Pancreas (tissue), 10 donors: Measurements from ENCODE around the gene TP53TG5. TPM values are rescaled to one million over a fixed set of nuclear protein-coding genes. Genes with fewer than 3 reads are reported as not detected.

Experiments used
- ATAC-seq, 4 donors: fragments of 200-7000 bp; cut with Tn5 transposase; one replicate each; pipeline versions ENCODE4 v1.8.0 to v1.9.1; 2020; ENCODE audit warnings: mild to moderate bottlenecking in 4 of 4, moderate library complexity in 4 of 4
- DNase-seq, 6 donors: peaks; one replicate each; pipeline ENCODE4 v3.0.0-alpha.2; 2020
- FAIRE-seq: peaks from 2 replicates; lab custom pipeline; 2012; peaks lifted over from hg19 to GRCh38; lab: Jason Lieb, UNC
- H3K27ac ChIP-seq, 4 donors: fragments of 200-600 bp; sonication (generic); 1 replicate in 3 of 4; 2 replicates in 1 of 4; pipeline versions ENCODE4 v1.5.0 to v1.8.0; 2020
- H3K27me3 ChIP-seq, 4 donors: fragments of 200-600 bp; one replicate each; pipeline ENCODE4 v1.8.0; 2021
- H3K36me3 ChIP-seq, 3 donors: fragments of 200-600 bp; sonication (generic) in 1 of 3; one replicate each; pipeline versions ENCODE4 v1.5.0 to v1.8.0; 2020 to 2021
- H3K4me1 ChIP-seq, 3 donors: fragments of 200-600 bp; one replicate each; pipeline ENCODE4 v1.8.0; 2021
- H3K4me3 ChIP-seq, 4 donors: fragments of 200-600 bp; sonication (generic) in 2 of 4; one replicate each; pipeline versions ENCODE4 v1.5.0 to v1.8.0; 2020 to 2021
- H3K9me3 ChIP-seq, 4 donors: fragments of 200-600 bp; one replicate each; pipeline ENCODE4 v1.8.0; 2021
- CTCF ChIP-seq, 4 donors: fragments of 200-600 bp; sonication (generic) in 3 of 4; IDR thresholded peaks; one replicate each; pipeline versions ENCODE4 v1.5.0 to v1.8.0; 2021; ENCODE audit warnings: antibody characterized with exemption in 4 of 4
- WGBS, 2 donors: extraction: QIAGEN DNeasy Blood & Tissue Kit; methylation state at CpG; one replicate each; pipeline ENCODE4 v1.1.7; 2013; 5-methylcytosine and 5-hydroxymethylcytosine counted together
- intact Hi-C, 3 donors: fragments of 100-400 bp; cut with DNase I; formaldehyde crosslinking; loops; one replicate each; pipeline versions ENCODE4 v1.11.1 to v1.14.2; 2022
- polyA plus RNA-seq, 2 donors: library from polyadenylated mRNA; stranded (reverse); fragments of 200-250 nt; gene quantifications; one replicate each; pipeline ENCODE4 v1.2.3, GENCODE V29; 2013
- total RNA-seq, 6 donors: library from RNA; stranded (reverse); fragmentation: NEBNext Ultra II Directional in 4 of 6; extraction: Animal tissue kit (Norgen Biotek cat#: 25700) in 4 of 6; gene quantifications; one replicate each; pipeline versions ENCODE4 v1.2.1 to v1.2.4, GENCODE V29; 2021 to 2023
- donor health status: healthy with polysubstance abuse.
- donor health status: DM: no; HTN: no; CAD: no; lungs with moderate emphysema.
- donor health status: DM: no; HTN: no; CAD: no.
- donor health status: control.
- donor health status: control.
- donor health status: Bipolar disorder and iron deficiency.
- donor health status: DM: yes; HTN: yes; CAD: no.
- donor health status: DM: no; HTN: no; CAD: no.
- donor health status: DM: no; HTN: no; CAD: no.
- donor health status: DM: yes; HTN: yes; CAD: no.

TP53TG5 gene
- total and polyA plus RNA-seq, 8 donors = 0.44 TPM; not detected in 7

- Histone ChIP-seq H3K27me3 (no peaks in the 10 kb centered on the region), H3K36me3 (peaks cover 0 to 6% (median 0%) of the 10 kb centered on the region in 3 donors), H3K4me3 (no peak overlapping the region), H3K27ac (no peak overlapping the region), H3K4me1 (peaks cover 0 to 3% (median 0%) of the 10 kb centered on the region in 3 donors), H3K9me3 (no peaks in the 10 kb centered on the region)
- WGBS, 2 donors = 87 to 90% methylated on average over 7 of the region's 7 CpGs
- intact Hi-C loops = no loop called here
- DNase-seq = no peak
- FAIRE-seq = no peak
- TF ChIP-seq CTCF (IDR thresholded peaks at IDR 0.05) = no peak
- ATAC-seq = no peak
Measured at GRCh38 chr20:45409521-45410272, 31.6 kb upstream of the TP53TG5 start.

GRCh38 chr20:45408646-45409213 lies 30.6 kb upstream of the TP53TG5 start:
- no peaks in the 10 kb centered on the region for H3K9me3 ChIP-seq
- 78 to 82% methylated on average over 7 of the region's 7 CpGs for WGBS, 2 donors
- H3K27ac ChIP-seq = no peak overlapping the region
- no peak for TF ChIP-seq CTCF (IDR thresholded peaks at IDR 0.05)
- FAIRE-seq (no peak), DNase-seq (no peak), ATAC-seq (no peak)
- H3K4me1 ChIP-seq = peaks cover 0 to 3% (median 0%) of the 10 kb centered on the region in 3 donors
- no peaks in the 10 kb centered on the region for H3K27me3 ChIP-seq
- intact Hi-C loops = no loop called here
- H3K36me3 ChIP-seq = peaks cover 0 to 6% (median 0%) of the 10 kb centered on the region in 3 donors
- H3K4me3 ChIP-seq = no peak overlapping the region

- Histone ChIP-seq H3K27ac (peak within 1 kb of the TSS in 3 of 4 donors; percentile 49 to 80 (median 72)), H3K9me3 (no peaks in the 10 kb centered on the region), H3K36me3 (peaks cover 0 to 6% (median 0%) of the 10 kb centered on the region in 3 donors), H3K4me1 (peaks cover 0 to 3% (median 0%) of the 10 kb centered on the region in 3 donors), H3K4me3 (peak within 1 kb of the TSS; percentile 34 to 95 (median 72)), H3K27me3 (no peaks in the 10 kb centered on the region)
- WGBS, 2 donors = 91 to 92% methylated on average over 21 of the region's 21 CpGs
- no peak for FAIRE-seq
- no peak for TF ChIP-seq CTCF (IDR thresholded peaks at IDR 0.05)
- intact Hi-C loops = no loop called here
- peak in 1 of 6 donors; percentile 35 for DNase-seq
- no peak for ATAC-seq
Measured at GRCh38 chr20:45407783-45408645, 29.9 kb upstream of the TP53TG5 start, which contains the start of gene DBNDD2. DBNDD2 (plus strand) TSS chr20:45408289; CDS start chr20:45408468, 179 bp downstream.

GRCh38 chr20:45407067-45407745 lies 29.1 kb upstream of the TP53TG5 start:
- DNase-seq (peak in 4 of 6 donors; percentile 32 to 84 (median 62)), ATAC-seq (peak; percentile 50 to 66 (median 63)), FAIRE-seq (no peak)
- intact Hi-C loops = no loop called here
- peaks cover 0 to 6% (median 0%) of the 10 kb centered on the region in 3 donors for H3K36me3 ChIP-seq
- no peaks in the 10 kb centered on the region for H3K27me3 ChIP-seq
- peaks cover 0 to 3% (median 0%) of the 10 kb centered on the region in 3 donors for H3K4me1 ChIP-seq
- no peak for TF ChIP-seq CTCF (IDR thresholded peaks at IDR 0.05)
- WGBS, 2 donors = 21% methylated on average over 30 of the region's 30 CpGs
- no peaks in the 10 kb centered on the region for H3K9me3 ChIP-seq
- H3K27ac ChIP-seq = peak overlapping the region; percentile 42 to 80 (median 60)
- H3K4me3 ChIP-seq = peak overlapping the region; percentile 34 to 95 (median 72)
